ENCODE measurements around the gene SLC39A11.

DNA sequence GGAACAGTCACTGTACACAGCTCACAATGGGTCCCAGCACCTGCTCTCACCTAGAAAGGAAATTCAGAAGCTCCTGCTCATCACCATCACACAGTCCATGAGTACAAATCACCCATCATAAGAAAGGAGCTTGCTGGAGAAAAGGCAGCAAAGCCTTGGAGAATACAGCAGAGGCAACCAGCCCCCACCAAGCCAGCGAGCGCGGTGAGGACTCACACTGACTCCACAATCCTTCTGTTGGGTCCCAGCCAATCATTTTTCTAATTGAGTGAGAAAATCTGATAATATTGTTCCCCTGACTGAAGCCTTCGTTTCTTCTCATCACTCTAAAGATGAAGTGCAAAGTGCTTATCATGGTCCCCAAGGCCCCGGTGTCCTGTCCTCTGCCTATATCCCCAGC, 298.3 kb downstream of the SLC39A11 start:
- TF ChIP-seq EZH2 (IDR thresholded peaks at IDR 0.05): no peak
- TF ChIP-seq, protein P1, sequence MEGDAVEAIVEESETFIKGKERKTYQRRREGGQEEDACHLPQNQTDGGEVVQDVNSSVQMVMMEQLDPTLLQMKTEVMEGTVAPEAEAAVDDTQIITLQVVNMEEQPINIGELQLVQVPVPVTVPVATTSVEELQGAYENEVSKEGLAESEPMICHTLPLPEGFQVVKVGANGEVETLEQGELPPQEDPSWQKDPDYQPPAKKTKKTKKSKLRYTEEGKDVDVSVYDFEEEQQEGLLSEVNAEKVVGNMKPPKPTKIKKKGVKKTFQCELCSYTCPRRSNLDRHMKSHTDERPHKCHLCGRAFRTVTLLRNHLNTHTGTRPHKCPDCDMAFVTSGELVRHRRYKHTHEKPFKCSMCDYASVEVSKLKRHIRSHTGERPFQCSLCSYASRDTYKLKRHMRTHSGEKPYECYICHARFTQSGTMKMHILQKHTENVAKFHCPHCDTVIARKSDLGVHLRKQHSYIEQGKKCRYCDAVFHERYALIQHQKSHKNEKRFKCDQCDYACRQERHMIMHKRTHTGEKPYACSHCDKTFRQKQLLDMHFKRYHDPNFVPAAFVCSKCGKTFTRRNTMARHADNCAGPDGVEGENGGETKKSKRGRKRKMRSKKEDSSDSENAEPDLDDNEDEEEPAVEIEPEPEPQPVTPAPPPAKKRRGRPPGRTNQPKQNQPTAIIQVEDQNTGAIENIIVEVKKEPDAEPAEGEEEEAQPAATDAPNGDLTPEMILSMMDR (IDR thresholded peaks at IDR 0.05 in 2 of 3, conservative IDR thresholded peaks at IDR 0.05 in 1 of 3; ENCODE audit: borderline replicate concordance in 1 of 3, insufficient read depth in 1 of 3, low read depth in 2 of 3, low read length in 2 of 3): no peak
- TF ChIP-seq, protein P2, sequence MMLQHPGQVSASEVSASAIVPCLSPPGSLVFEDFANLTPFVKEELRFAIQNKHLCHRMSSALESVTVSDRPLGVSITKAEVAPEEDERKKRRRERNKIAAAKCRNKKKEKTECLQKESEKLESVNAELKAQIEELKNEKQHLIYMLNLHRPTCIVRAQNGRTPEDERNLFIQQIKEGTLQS (IDR thresholded peaks at IDR 0.05): no peak
